Measurements from ENCODE around the gene RRP1. TPM values are rescaled to one million over a fixed set of nuclear protein-coding genes. Genes with fewer than 3 reads are reported as not detected.

The RRP1 gene
- total RNA-seq, 1 donor from 2014 or later = 34.5 TPM

DNA sequence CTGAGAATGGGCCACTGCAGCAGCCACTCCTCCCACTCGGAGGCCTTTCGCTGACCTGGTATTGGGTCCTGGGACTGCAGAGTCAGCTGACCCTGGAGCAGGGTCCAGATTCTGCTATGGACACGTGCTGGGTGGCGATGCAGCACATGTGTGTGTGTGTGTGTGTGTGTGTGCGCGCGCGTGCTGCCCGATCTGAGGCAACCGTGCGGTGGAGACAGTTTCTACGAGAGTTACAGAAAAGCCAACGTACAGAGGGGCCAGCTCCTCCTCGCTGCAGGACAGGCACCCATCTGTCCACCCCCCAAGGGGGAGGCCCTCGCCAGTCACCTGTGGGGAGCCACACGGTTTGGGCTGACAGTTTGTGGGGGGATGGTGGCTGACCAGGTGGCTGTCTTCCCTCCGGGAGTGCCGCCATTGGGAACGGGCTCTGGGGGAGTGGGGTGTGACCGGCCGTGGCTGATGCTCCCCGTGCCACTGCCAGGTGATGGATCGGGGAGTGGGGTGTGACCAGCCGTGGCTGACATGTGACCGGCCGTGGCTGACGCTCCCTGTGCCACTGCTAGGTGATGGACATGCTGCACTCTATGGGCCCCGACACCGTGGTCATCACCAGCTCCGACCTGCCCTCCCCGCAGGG is 37.3 kb upstream of the RRP1 start:
- H3K4me3 ChIP-seq (ENCODE audit: low read depth, low read length) = no peak overlapping the region
- TF ChIP-seq, protein P1, sequence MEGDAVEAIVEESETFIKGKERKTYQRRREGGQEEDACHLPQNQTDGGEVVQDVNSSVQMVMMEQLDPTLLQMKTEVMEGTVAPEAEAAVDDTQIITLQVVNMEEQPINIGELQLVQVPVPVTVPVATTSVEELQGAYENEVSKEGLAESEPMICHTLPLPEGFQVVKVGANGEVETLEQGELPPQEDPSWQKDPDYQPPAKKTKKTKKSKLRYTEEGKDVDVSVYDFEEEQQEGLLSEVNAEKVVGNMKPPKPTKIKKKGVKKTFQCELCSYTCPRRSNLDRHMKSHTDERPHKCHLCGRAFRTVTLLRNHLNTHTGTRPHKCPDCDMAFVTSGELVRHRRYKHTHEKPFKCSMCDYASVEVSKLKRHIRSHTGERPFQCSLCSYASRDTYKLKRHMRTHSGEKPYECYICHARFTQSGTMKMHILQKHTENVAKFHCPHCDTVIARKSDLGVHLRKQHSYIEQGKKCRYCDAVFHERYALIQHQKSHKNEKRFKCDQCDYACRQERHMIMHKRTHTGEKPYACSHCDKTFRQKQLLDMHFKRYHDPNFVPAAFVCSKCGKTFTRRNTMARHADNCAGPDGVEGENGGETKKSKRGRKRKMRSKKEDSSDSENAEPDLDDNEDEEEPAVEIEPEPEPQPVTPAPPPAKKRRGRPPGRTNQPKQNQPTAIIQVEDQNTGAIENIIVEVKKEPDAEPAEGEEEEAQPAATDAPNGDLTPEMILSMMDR (IDR thresholded peaks at IDR 0.05; ENCODE audit: insufficient read depth, low read length, severe bottlenecking) = no peak
- DNase-seq (ENCODE audit: low read depth) (no peak), FAIRE-seq (no peak)
- H3K36me3 ChIP-seq (ENCODE audit: control insufficient read depth, insufficient read depth, low read length) = peaks cover 62% of the 10 kb centered on the region
- no peaks in the 10 kb centered on the region for H3K27me3 ChIP-seq (ENCODE audit: control insufficient read depth, insufficient read depth, low read length)

DNA sequence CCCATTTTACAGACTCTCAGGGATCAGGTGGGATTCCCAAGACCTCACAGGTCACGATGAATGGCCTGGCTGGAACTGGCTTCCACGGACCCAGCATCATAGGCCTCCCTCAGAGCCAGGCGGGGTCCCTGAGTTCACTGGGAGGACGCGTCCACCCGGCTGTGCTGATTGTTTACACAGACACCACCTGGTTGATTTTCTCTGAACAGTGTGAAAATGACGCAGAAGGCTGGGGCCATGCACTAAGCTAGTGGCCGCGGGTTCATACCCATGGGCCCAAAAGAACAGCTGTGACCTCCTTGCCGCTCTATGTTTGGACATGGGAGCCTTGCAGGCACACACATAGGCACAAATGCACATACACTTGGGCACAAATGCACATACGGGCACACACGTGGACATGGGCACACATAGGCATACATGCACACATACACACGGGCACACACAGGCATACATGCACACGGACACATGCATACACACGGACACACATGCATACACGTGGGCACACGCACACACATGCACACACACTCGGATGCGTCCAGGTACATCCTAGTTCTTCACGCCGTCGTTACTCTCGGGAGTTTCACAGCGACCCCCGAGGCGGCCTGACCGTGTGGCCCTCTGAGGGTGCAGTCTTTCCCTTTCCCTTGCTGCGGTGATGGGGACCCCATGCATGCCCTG is 36.5 kb upstream of the RRP1 start:
- Histone ChIP-seq H3K36me3 (ENCODE audit: control insufficient read depth, insufficient read depth, low read length) (peaks cover 57% of the 10 kb centered on the region), H3K27me3 (ENCODE audit: control insufficient read depth, insufficient read depth, low read length) (no peaks in the 10 kb centered on the region), H3K4me3 (ENCODE audit: low read depth, low read length) (no peak overlapping the region)
- peak; percentile 99 for FAIRE-seq
- TF ChIP-seq, protein P1 (IDR thresholded peaks at IDR 0.05; ENCODE audit: insufficient read depth, low read length, severe bottlenecking) = no peak
- no peak for DNase-seq (ENCODE audit: low read depth)

DNA sequence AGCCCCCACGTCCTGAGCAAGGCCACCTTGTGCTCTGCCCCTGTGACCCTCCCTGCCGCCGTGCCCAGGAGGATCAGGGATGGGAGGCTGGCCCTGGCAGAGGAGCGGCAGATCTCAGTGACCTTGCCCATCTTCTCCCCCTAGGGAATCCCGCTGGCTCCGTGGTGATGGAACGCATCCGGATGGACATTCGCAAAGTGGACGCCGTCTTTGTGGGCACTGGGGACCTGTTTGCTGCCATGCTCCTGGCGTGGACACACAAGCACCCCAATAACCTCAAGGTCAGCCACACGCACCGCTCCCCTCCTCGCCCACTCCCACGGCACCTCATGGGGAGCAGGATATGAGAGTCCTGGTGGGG is 36.0 kb upstream of the RRP1 start:
- DNase-seq (ENCODE audit: low read depth) = no peak
- H3K27me3 ChIP-seq (ENCODE audit: control insufficient read depth, insufficient read depth, low read length) = no peaks in the 10 kb centered on the region
- peaks cover 56% of the 10 kb centered on the region for H3K36me3 ChIP-seq (ENCODE audit: control insufficient read depth, insufficient read depth, low read length)
- no peak overlapping the region for H3K4me3 ChIP-seq (ENCODE audit: low read depth, low read length)
- FAIRE-seq = no peak
- TF ChIP-seq, protein P1 (IDR thresholded peaks at IDR 0.05; ENCODE audit: insufficient read depth, low read length, severe bottlenecking) = no peak

DNA sequence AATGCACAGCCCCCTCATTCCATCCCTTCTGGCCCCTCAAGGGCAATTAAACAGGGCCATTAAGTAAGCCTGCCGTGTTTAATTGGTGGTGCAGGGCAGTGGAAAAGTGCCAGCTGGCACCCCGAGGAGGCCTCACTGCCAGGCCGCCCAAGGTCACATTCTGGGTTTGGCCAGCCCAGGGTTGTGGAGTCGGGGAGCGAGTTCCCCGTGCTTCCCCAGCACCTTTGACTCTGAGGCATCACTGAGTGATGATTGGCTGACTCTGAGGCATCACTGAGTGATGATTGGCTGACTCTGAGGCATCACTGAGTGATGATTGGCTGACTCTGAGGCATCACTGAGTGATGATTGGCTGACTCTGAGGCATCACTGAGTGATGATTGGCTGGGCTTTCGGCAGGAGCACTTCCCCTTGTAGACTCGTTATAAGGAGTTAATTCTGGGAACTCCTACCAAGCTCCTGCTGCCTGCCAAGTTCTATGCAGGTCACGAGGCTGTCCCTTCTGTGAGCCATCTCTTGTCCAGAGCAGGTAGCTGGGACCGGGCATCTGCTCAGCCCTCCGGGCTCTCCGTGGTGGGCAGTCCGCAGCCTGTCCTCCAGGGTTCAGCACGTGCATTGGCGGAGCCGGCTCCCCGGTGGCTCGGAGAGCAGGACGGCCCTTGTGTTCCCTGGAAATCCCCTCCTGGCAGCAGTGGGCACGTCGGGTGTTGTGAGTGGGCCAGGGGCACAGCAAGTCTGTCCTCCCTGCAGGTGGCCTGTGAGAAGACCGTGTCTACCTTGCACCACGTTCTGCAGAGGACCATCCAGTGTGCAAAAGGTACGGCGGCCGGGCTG is 34.2 kb upstream of the RRP1 start:
- no peak overlapping the region for H3K4me3 ChIP-seq (ENCODE audit: low read depth, low read length)
- no peak for DNase-seq (ENCODE audit: low read depth)
- no peaks in the 10 kb centered on the region for H3K27me3 ChIP-seq (ENCODE audit: control insufficient read depth, insufficient read depth, low read length)
- TF ChIP-seq, protein P1 (IDR thresholded peaks at IDR 0.05; ENCODE audit: insufficient read depth, low read length, severe bottlenecking) = no peak
- H3K36me3 ChIP-seq (ENCODE audit: control insufficient read depth, insufficient read depth, low read length) = peaks cover 62% of the 10 kb centered on the region
- FAIRE-seq = no peak

DNA sequence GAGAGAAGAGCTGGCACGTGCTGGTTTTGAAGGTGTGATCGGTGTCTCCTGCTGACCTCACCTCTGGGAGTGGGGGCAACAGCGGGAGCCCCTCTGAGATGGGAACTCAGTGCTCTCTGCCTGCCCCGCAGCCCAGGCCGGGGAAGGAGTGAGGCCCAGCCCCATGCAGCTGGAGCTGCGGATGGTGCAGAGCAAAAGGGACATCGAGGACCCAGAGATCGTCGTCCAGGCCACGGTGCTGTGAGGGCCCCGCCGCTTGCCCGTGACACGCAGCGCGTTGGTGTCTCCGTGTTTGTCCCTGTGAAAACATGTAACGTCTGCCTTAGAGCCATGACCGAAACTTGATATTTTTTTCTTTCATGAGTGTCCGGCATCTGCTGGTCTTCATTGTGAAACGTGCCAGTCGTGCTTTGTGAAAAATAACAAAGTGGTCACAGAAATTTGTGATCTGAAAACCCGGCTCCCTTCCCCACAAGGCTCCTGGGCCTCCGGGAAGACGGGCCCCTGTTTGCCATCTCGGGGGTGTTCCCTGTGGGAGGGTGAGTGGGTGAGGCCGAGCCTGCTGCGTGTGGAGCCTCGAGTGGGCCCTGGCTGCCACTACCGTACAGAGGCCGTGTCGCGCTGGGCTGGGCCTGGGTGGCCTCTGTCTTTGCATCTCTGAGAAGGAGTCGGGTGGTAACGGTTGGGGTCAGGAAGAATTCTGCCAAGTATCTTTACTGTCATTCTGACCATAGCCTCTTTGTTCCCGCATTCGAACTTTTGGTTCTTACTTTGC is 33.4 kb upstream of the RRP1 start:
- FAIRE-seq (no peak), DNase-seq (ENCODE audit: low read depth) (no peak)
- TF ChIP-seq, protein P1 (IDR thresholded peaks at IDR 0.05; ENCODE audit: insufficient read depth, low read length, severe bottlenecking) = no peak
- H3K27me3 ChIP-seq (ENCODE audit: control insufficient read depth, insufficient read depth, low read length) = no peaks in the 10 kb centered on the region
- H3K4me3 ChIP-seq (ENCODE audit: low read depth, low read length) = no peak overlapping the region
- peaks cover 58% of the 10 kb centered on the region for H3K36me3 ChIP-seq (ENCODE audit: control insufficient read depth, insufficient read depth, low read length)

Measured in bronchial epithelial cell (primary cell).